Measurements from ENCODE around the gene RABIF. TPM values are rescaled to one million over a fixed set of nuclear protein-coding genes. Genes with fewer than 3 reads are reported as not detected.

RABIF gene
- total RNA-seq, 1 donor from 2014 or later, result 13.4 TPM

DNA sequence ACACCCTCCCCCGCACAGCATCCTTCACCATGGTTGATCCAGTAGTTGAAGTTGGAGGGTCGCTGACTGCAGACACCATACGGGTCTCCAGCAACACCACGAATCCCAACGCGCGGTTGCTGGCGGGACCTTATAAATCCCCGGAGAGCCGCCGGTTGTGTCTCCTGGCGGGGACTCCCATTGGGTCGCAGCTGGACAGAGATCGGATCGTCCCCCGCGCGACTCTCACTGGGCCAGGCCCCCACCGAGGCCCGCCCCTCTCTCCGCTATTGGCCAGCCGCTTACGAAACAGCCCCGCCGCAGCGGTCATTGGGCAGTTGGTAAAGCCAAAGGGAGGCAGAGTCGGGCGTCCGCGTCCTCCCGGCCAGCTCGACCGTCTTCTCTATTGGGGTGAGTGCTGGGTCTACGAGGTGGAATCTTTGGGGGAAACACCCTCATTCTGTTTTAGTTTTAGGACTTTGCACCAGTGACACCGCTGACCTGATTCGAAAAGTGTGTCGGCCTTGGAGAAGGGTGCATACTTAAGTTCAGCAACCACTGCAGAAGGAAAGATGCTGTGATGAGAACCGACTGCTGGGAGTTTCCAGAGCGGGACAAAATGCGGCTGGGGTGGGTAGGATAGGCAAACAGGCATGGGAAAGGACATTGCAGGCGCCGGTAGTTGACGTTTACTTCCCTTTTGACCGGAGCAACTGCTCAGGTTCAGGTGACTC is 27.4 kb downstream of the RABIF start:
- H3K27me3 Mint-ChIP-seq (ENCODE audit: insufficient read depth), result peaks cover 64% of the 10 kb centered on the region
- no peak overlapping the region for H3K27ac Mint-ChIP-seq
- peaks cover 3% of the 10 kb centered on the region for H3K36me3 Mint-ChIP-seq (ENCODE audit: low read depth)
- H3K9me3 Mint-ChIP-seq, result no peaks in the 10 kb centered on the region
- H3K4me3 Mint-ChIP-seq, result peak overlapping the region; percentile 87
- peak; percentile 60 for DNase-seq (ENCODE audit: low spot score)
- intact Hi-C loops (cut with micrococcal nuclease), result loop anchor here (1.0 to 5.0 kb wide), 5 partner anchors 9 to 69 kb away; partner anchors contain the start of genes PCAT6 and RABIF
- peaks cover 21% of the 10 kb centered on the region for H3K4me1 Mint-ChIP-seq (ENCODE audit: low read depth)

DNA sequence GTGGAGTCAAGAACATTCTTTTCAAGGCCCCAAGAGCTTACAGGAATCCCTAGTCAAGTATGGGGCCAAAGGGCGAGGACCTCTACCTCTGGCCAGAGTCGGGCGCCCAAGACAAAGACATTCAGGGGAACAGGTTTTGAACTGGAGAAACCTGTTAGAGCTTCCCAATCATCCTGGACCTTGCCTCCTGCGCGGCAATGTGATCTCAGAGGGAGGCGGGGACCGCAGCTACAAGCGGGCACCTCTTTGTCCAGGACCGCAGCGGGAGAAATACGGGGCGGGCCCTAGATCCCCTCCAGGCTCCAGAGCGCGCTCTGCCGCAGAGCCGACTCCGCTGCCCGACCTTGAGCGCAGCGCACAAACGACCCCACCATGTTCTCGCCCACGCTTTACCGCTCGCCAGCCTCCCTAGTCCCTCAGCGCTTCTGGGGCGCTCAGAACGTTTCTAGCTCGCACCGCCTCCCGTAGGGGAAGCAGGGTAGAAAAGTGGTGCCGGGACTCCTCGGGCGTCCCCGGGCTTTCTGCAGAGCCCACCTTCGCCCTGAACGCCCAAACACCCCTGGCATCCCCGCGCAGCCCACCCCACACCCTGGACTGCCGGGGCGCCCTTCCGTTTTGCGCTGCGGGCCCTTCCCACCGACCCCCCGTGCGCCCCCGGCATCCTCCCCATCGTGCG is 28.1 kb downstream of the RABIF start:
- intact Hi-C loops (cut with micrococcal nuclease), result loop anchor here (1.0 to 5.0 kb wide), 5 partner anchors 9 to 69 kb away; partner anchors contain the start of genes PCAT6 and RABIF
- no peak for DNase-seq (ENCODE audit: low spot score)
- no peaks in the 10 kb centered on the region for H3K9me3 Mint-ChIP-seq
- no peak overlapping the region for H3K27ac Mint-ChIP-seq
- H3K36me3 Mint-ChIP-seq (ENCODE audit: low read depth), result peaks cover 3% of the 10 kb centered on the region
- peak overlapping the region; percentile 87 for H3K4me3 Mint-ChIP-seq
- H3K27me3 Mint-ChIP-seq (ENCODE audit: insufficient read depth), result peaks cover 60% of the 10 kb centered on the region
- peaks cover 21% of the 10 kb centered on the region for H3K4me1 Mint-ChIP-seq (ENCODE audit: low read depth)

DNA sequence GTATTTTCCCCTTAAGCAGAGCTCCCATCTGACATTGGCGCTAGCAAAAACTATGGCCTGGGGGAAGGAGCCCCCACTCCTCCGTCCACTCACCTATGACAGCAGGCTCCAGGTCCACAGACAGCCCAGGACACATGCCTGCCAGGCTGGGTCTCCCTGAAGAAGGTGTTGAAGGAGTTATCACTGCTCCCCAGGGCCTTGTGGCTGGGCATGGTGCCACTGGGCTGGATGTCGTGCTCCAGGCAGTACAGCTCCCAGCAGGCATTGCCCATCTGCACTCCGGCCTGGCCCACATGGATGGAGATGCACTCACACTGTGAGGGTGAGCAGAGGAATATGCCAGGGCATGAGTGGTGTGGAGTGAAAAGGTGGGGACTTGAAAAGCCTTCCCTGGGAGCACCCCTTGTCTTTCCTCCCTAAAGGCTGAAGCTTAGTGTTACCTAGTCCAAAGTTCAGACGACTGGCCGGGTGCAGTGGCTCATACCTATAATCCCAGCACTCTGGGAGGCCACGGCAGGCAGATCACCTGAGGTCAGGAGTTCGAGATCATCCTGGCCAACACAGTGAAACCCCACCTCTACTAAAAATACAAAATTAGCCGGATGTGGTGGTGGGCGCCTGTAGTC is 30.0 kb downstream of the RABIF start:
- Mint-ChIP-seq H3K4me1 (ENCODE audit: low read depth) (peaks cover 21% of the 10 kb centered on the region), H3K27me3 (ENCODE audit: insufficient read depth) (peaks cover 43% of the 10 kb centered on the region), H3K27ac (no peak overlapping the region), H3K36me3 (ENCODE audit: low read depth) (peaks cover 3% of the 10 kb centered on the region), H3K4me3 (no peak overlapping the region), H3K9me3 (no peaks in the 10 kb centered on the region)
- intact Hi-C loops (cut with micrococcal nuclease), result no loop called here
- DNase-seq (ENCODE audit: low spot score), result no peak

DNA sequence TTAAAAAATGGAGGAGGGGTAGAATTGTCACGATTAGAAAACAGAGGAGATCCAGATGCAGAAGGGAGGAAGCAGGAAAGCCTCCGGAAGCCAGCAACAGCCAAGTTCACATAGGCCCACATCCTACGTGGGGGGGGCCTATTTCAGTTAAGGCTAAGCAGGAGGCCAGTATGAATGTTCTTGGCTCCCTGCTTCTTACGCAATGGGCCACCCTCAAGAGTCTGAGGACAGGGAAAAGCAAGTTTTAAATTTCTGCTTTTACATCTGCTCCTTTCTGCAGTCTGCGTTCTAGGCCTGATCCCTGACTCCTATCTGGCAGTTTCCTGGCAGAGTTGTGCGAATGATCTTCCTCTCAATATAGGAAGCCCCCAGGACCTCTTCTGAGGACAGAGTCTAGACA is 30.6 kb downstream of the RABIF start:
- Mint-ChIP-seq H3K27me3 (ENCODE audit: insufficient read depth) (peaks cover 37% of the 10 kb centered on the region), H3K36me3 (ENCODE audit: low read depth) (peaks cover 3% of the 10 kb centered on the region), H3K4me3 (no peak overlapping the region), H3K4me1 (ENCODE audit: low read depth) (peaks cover 21% of the 10 kb centered on the region), H3K9me3 (no peaks in the 10 kb centered on the region), H3K27ac (no peak overlapping the region)
- DNase-seq (ENCODE audit: low spot score), result no peak
- intact Hi-C loops (cut with micrococcal nuclease), result no loop called here

DNA sequence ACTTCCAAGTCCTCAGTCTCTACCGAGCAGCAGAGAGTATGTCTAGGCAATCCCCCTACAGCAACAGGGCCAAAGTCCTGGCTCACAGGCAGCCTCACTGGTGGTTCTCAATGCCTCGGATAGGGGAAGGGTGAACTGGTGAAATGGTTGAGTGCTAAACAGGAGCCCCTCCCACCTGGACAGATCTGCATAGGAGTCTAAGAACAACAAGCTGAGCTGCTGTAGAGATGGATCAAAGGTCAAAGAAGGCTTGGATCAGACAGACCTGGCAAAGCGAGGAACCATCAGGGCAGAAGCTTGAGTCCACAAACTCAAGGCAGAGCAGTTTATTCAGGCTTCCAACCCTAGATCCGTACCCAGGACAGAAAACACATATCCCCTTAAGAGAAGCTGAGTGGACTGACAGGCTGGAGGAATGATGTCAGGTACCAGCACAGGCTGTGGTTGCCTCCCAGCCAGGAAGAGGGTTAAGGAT is 31.8 kb downstream of the RABIF start:
- intact Hi-C loops (cut with micrococcal nuclease), result no loop called here
- Mint-ChIP-seq H3K27me3 (ENCODE audit: insufficient read depth) (peaks cover 25% of the 10 kb centered on the region), H3K4me1 (ENCODE audit: low read depth) (peaks cover 20% of the 10 kb centered on the region), H3K4me3 (no peak overlapping the region), H3K27ac (no peak overlapping the region), H3K9me3 (no peaks in the 10 kb centered on the region), H3K36me3 (ENCODE audit: low read depth) (peaks cover 3% of the 10 kb centered on the region)
- DNase-seq (ENCODE audit: low spot score), result no peak

DNA sequence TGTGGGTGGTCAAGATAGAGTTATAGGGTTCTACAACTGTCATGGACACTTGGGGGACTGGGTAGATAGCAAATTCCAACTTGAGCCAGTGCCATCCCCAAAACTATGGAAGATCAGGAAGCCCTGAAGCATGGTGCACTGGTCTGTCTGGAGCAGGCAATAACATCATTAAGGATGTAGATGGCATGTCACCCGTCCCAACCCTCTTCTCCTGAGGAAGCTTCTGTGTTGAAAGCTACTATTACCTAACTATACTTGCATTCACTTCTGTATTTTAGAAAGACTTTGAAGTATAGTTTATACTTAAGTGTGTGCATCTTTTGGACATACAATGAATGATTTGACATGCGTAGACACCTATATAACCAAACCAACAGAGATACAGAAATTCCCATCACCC is 32.9 kb downstream of the RABIF start:
- H3K27me3 Mint-ChIP-seq (ENCODE audit: insufficient read depth), result peaks cover 16% of the 10 kb centered on the region
- no peak overlapping the region for H3K27ac Mint-ChIP-seq
- peaks cover 3% of the 10 kb centered on the region for H3K36me3 Mint-ChIP-seq (ENCODE audit: low read depth)
- intact Hi-C loops (cut with micrococcal nuclease), result no loop called here
- H3K9me3 Mint-ChIP-seq, result no peaks in the 10 kb centered on the region
- H3K4me1 Mint-ChIP-seq (ENCODE audit: low read depth), result peaks cover 15% of the 10 kb centered on the region
- H3K4me3 Mint-ChIP-seq, result no peak overlapping the region
- no peak for DNase-seq (ENCODE audit: low spot score)

DNA sequence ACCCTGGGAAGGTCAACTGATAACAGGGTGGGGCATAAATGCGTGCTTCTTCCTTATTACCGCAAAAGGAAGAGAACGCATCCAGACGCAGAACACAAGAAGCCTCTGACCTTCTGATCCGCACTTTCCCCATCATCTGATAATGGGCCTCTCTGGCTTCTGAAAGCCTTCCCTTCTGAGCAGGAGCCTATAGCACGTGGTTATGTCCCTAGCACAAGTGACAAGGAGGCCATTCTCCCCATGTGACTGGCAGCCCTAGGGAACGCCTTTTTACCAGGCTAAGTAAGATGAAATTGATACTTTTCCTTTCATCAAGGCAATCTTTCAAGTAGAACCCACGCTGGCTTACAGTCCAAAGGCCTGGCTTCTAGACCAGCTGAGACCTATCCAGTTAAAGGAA is 34.2 kb downstream of the RABIF start:
- H3K27me3 Mint-ChIP-seq (ENCODE audit: insufficient read depth), result peaks cover 5% of the 10 kb centered on the region
- DNase-seq (ENCODE audit: low spot score), result no peak
- intact Hi-C loops (cut with micrococcal nuclease), result no loop called here
- no peak overlapping the region for H3K4me3 Mint-ChIP-seq
- no peak overlapping the region for H3K27ac Mint-ChIP-seq
- peaks cover 3% of the 10 kb centered on the region for H3K36me3 Mint-ChIP-seq (ENCODE audit: low read depth)
- H3K4me1 Mint-ChIP-seq (ENCODE audit: low read depth), result peaks cover 18% of the 10 kb centered on the region
- no peaks in the 10 kb centered on the region for H3K9me3 Mint-ChIP-seq

DNA sequence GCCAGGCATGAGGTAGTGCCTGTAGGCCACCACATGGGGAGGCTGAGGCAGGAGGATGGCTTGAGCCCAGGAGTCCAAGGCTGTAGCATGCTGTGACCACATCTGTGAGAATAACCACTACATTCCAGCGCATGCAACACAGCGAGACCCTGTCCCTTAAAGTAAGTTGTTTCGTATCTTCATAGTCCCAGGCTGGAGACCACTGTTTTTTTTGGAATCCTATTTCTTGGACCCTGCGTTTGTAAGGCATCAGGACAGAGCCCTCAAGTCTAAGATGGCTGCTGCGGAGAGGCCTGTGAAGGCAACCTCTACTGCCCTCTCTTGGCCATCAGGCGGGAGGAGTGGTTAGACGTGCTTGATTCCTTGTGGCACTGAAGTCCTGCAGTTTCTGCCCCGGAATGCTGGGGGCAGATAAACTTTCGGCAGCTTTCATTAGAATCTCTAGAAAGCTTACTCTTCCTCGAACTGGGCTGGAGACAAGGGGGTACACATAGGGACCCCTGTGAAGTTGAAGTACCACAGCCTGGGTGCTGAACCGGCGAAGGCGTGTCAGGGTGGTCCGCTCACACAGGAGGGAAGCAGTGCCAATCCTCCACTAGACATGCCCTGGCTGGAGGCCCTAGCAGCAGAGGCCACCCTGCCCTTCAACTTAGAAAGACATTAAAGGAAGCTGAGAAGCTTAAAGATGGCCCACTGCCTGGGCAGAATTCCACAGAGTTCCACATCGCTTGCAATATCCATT is 36.6 kb downstream of the RABIF start:
- intact Hi-C loops (cut with micrococcal nuclease), result loop anchor here (1.0 kb wide), 2 partner anchors 9 to 102 kb away; no protein-coding TSS in a partner anchor
- H3K4me3 Mint-ChIP-seq, result no peak overlapping the region

DNA sequence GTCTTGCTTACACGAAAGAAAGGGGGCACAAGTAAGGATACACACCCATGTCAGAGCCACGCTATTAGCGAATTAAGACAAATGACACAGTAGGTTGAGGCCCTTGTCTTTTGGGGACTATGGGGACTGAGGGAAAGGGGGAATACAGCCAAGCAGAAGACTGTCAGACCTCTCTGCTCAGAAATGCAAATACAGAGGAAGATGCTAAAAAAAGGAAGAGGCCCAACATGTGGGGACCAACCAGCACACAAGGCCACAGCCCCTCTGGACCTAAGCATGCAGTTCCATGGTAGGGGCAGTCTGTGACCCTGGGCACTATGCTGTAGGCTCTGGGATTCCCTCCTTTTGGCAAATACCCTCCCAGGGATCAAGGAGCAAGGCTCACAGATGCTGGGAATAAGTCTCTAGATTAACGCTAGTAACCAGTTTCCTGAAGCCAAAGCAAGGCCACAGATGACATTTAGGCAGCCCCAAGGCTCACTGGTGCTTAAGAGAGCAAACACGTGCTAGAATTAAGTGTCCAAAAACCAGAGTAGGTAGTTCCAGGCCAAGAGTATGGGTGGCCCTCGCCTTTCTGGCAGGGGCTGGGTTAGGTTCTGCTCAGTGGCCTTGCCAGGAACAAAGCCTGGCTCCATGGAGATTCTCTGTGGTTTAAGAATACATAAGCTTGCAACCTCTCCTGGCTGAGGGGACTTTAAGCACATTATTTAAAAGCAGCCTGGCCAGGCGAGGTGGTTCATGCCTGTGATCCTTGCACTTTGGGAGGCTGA is 38.2 kb downstream of the RABIF start:
- Mint-ChIP-seq H3K36me3 (ENCODE audit: low read depth) (no peaks in the 10 kb centered on the region), H3K9me3 (no peaks in the 10 kb centered on the region), H3K4me1 (ENCODE audit: low read depth) (peaks cover 44% of the 10 kb centered on the region), H3K27ac (no peak overlapping the region), H3K27me3 (ENCODE audit: insufficient read depth) (peaks cover 2% of the 10 kb centered on the region), H3K4me3 (no peak overlapping the region)
- intact Hi-C loops (cut with micrococcal nuclease), result no loop called here
- DNase-seq (ENCODE audit: low spot score), result no peak

More for the DNA sequence above, 36.6 kb downstream of the RABIF start:
- DNase-seq (ENCODE audit: low spot score), result no peak
- H3K36me3 Mint-ChIP-seq (ENCODE audit: low read depth), result no peaks in the 10 kb centered on the region
- peaks cover 37% of the 10 kb centered on the region for H3K4me1 Mint-ChIP-seq (ENCODE audit: low read depth)
- peaks cover 2% of the 10 kb centered on the region for H3K27me3 Mint-ChIP-seq (ENCODE audit: insufficient read depth)
- H3K9me3 Mint-ChIP-seq, result no peaks in the 10 kb centered on the region
- peak overlapping the region; percentile 18 for H3K27ac Mint-ChIP-seq

DNA sequence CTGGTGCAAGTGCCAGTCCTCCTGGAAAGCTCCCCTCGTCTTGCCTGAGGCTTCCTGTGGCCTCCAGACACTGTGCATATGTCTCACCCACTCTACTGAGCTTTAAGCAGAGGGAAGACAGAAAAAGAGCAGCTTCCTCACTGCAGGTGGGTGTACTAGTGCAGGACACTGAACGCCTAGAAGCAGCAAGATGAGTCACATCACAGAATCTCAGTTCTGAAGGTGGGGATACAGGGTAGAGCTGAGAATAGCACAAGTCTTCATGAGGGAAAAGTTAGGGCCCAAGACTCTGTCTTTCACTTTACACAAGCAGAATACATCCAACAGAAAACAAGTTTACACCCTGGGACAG is 40.8 kb downstream of the RABIF start:
- peak overlapping the region; percentile 65 for H3K27ac Mint-ChIP-seq
- intact Hi-C loops (cut with micrococcal nuclease), result loop anchor here (1.0 kb wide), 2 partner anchors 38 to 42 kb away; partner anchors contain the start of gene PCAT6
- no peak for DNase-seq (ENCODE audit: low spot score)
- no peaks in the 10 kb centered on the region for H3K9me3 Mint-ChIP-seq
- peaks cover 55% of the 10 kb centered on the region for H3K4me1 Mint-ChIP-seq (ENCODE audit: low read depth)
- H3K36me3 Mint-ChIP-seq (ENCODE audit: low read depth), result no peaks in the 10 kb centered on the region
- H3K4me3 Mint-ChIP-seq, result peak overlapping the region; percentile 43
- peaks cover 2% of the 10 kb centered on the region for H3K27me3 Mint-ChIP-seq (ENCODE audit: insufficient read depth)

DNA sequence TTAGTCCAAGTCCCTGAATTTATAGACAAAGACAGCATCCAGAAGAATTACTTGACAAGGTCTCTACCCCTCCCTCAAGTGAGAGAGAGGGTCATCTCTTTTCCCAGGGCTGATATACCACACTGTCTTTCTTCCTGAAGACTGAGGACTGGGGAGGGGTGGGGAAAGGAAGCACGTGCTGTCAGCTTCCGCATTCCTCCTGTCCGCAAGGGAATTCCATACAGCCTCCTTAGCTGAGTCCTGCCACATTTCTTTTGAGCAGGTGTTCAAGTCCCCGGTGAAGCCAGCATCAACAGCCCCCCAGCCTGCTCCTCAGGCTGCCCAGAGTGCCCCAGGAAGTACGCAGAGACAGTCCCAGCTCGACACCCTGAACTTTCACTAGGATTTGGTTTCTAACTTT is 44.0 kb downstream of the RABIF start:
- H3K27me3 Mint-ChIP-seq (ENCODE audit: insufficient read depth), result peaks cover 2% of the 10 kb centered on the region
- H3K27ac Mint-ChIP-seq, result no peak overlapping the region
- H3K36me3 Mint-ChIP-seq (ENCODE audit: low read depth), result no peaks in the 10 kb centered on the region
- no peaks in the 10 kb centered on the region for H3K9me3 Mint-ChIP-seq
- peaks cover 37% of the 10 kb centered on the region for H3K4me1 Mint-ChIP-seq (ENCODE audit: low read depth)
- no peak overlapping the region for H3K4me3 Mint-ChIP-seq
- intact Hi-C loops (cut with micrococcal nuclease), result no loop called here
- DNase-seq (ENCODE audit: low spot score), result no peak

DNA sequence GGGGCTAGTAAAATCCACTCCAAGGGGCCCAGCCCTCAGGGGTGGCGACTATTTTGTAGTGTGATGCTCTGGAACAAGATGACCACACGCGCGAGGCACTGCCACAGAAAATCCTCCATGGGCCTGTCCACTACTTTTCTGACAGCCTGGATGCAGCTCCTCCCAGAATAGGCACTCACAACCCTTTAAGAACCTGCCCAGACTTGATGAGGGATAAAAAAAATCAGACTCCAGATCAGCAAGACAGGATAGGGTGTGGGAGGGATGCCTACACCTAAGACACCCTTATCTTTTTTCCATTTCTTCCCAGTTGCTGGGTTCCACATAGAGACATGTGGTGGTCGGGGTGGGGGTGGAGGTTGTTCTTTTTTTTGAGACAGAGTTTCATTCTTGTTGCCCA is 44.7 kb downstream of the RABIF start:
- peaks cover 2% of the 10 kb centered on the region for H3K27me3 Mint-ChIP-seq (ENCODE audit: insufficient read depth)
- intact Hi-C loops (cut with micrococcal nuclease), result no loop called here
- H3K36me3 Mint-ChIP-seq (ENCODE audit: low read depth), result no peaks in the 10 kb centered on the region
- no peak for DNase-seq (ENCODE audit: low spot score)
- H3K9me3 Mint-ChIP-seq, result no peaks in the 10 kb centered on the region
- peaks cover 36% of the 10 kb centered on the region for H3K4me1 Mint-ChIP-seq (ENCODE audit: low read depth)
- no peak overlapping the region for H3K4me3 Mint-ChIP-seq
- H3K27ac Mint-ChIP-seq, result no peak overlapping the region

Measured in activated T-helper 1 cell treated with anti-CD3 and anti-CD28 coated beads, Interleukin-12 subunit alpha, Interleukin-12 subunit beta, Interleukin-2, Interleukin-4 antibody, amounts not matched to agents 30 ng/mL and 10 ng/mL and 1 ng/mL, durations not matched to agents 14 hours and 24 hours and 36 hours (primary cell).